ENCODE results near the gene RHOF. TPM values are rescaled to one million over a fixed set of nuclear protein-coding genes. Genes with fewer than 3 reads are reported as not detected.

Gene RHOF
- total and polyA plus RNA-seq, 2 of the 13 experiments (the other 11 are each of a cell fraction or from before 2014, with no cell fraction given): 14.6 to 32.2 TPM

DNA sequence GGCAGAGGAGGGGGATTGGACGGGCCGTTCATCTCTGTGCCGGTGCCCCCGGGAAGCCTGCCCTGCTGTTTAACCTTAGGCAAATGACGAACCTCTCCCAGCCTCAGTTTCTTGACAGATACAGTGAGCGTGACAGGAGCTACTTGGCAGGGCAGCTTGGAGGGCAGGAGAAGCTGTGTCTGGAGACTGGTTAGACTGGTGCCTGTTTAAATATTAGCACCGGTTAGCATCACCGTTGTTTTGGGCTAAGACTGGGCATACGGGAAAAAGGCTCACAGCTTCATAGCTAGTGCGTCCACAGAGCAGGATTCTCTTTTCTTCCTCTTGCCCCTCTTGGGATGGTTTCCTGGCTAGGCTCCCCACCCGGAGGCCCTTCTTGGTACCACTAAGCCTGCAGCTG, 38.7 kb downstream of the RHOF start:
- FAIRE-seq (no peak), DNase-seq (ENCODE audit: low spot score) (no peak), ATAC-seq (no peak)
- Histone ChIP-seq H3K4me3 (replicated peaks in 1 of 3; ENCODE audit: insufficient read depth in 1 of 3, low read depth in 2 of 3, low read length in 3 of 3) (no peak overlapping the region), H3K4me1 (ENCODE audit: insufficient read depth, low read length) (peaks cover 29% of the 10 kb centered on the region), H3K4me2 (ENCODE audit: low read depth, low read length) (no peak overlapping the region), H2AFZ (ENCODE audit: low read length) (no peak overlapping the region), H3K27me3 (ENCODE audit: control insufficient read depth in 1 of 2, insufficient read depth in 2 of 2, low read length in 2 of 2) (no peaks in the 10 kb centered on the region), H3K79me2 (ENCODE audit: insufficient read depth, low read length) (no peaks in the 10 kb centered on the region), H3K27ac (ENCODE audit: extremely low read length, insufficient read depth, low read length) (no peak overlapping the region), H4K20me1 (ENCODE audit: insufficient read depth, low read length) (no peaks in the 10 kb centered on the region), H3K9me3 (ENCODE audit: low read length) (no peaks in the 10 kb centered on the region), H3K9ac (ENCODE audit: insufficient read depth, low read depth, low read length) (no peak overlapping the region), H3K36me3 (replicated peaks in 1 of 2; ENCODE audit: control insufficient read depth in 1 of 2, insufficient read depth in 2 of 2, low read length in 2 of 2) (peaks cover 3 to 12% of the 10 kb centered on the region in 2 experiments; a peak in 3 of 5 replicates)
- no TSS peak for BruUV-seq (replicated peaks)
- intact Hi-C loops (cut with micrococcal nuclease; ENCODE audit: unreplicated experiment): no loop called here
- POLR2A ChIA-PET: no interaction called here
- in situ Hi-C loops (cut with HindIII; ENCODE audit: extremely low pct_ligation_motif_present, low pct_unique_long_range_greater_than_20kb): no loop called here
- WGBS (ENCODE audit: low lambda C conversion rate): 95% methylated on average over 11 of the region's 11 CpGs
- TF ChIP-seq RFXANK (CRISPR knock-in tag; IDR thresholded peaks at IDR 0.05): no peak
- no peak for TF ChIP-seq CEBPB (IDR thresholded peaks at IDR 0.05; ENCODE audit: borderline replicate concordance, low read depth, low read length)
- CTCF ChIA-PET (ENCODE audit: low intra/inter-chr PET ratio, low total read pairs): no interaction called here

- no peak for ATAC-seq
- H3K36me3 ChIP-seq (replicated peaks in 1 of 2; ENCODE audit: control insufficient read depth in 1 of 2, insufficient read depth in 2 of 2, low read length in 2 of 2): peaks cover 3 to 12% of the 10 kb centered on the region in 2 experiments; a peak in 3 of 5 replicates
Measured at GRCh38 chr12:121753844-121754264, 39.6 kb downstream of the RHOF start.

More at GRCh38 chr12:121753844-121754264, 39.6 kb downstream of the RHOF start:
- no peak for TF ChIP-seq SP4 (CRISPR knock-in tag; IDR thresholded peaks at IDR 0.05)
- TF ChIP-seq ZNF580 (CRISPR knock-in tag; IDR thresholded peaks at IDR 0.05; ENCODE audit: borderline replicate concordance, low read depth): no peak
- peak; percentile 98 for TF ChIP-seq HNRNPL (IDR thresholded peaks at IDR 0.05; ENCODE audit: low read depth, low read length)
- Histone ChIP-seq H3K79me2 (ENCODE audit: insufficient read depth, low read length) (no peaks in the 10 kb centered on the region), H3K4me2 (ENCODE audit: low read depth, low read length) (no peak overlapping the region), H2AFZ (ENCODE audit: low read length) (no peak overlapping the region), H3K9me3 (ENCODE audit: low read length) (no peaks in the 10 kb centered on the region), H3K9ac (ENCODE audit: insufficient read depth, low read depth, low read length) (no peak overlapping the region), H3K4me3 (replicated peaks in 1 of 3; ENCODE audit: insufficient read depth in 1 of 3, low read depth in 2 of 3, low read length in 3 of 3) (no peak overlapping the region), H3K27me3 (ENCODE audit: control insufficient read depth in 1 of 2, insufficient read depth in 2 of 2, low read length in 2 of 2) (no peaks in the 10 kb centered on the region), H3K4me1 (ENCODE audit: insufficient read depth, low read length) (peaks cover 39% of the 10 kb centered on the region), H3K27ac (ENCODE audit: extremely low read length, insufficient read depth, low read length) (no peak overlapping the region), H4K20me1 (ENCODE audit: insufficient read depth, low read length) (no peaks in the 10 kb centered on the region)
- intact Hi-C loops (cut with micrococcal nuclease; ENCODE audit: unreplicated experiment) (no loop called here), in situ Hi-C loops (cut with HindIII; ENCODE audit: extremely low pct_ligation_motif_present, low pct_unique_long_range_greater_than_20kb) (no loop called here)
- CTCF ChIA-PET (ENCODE audit: low intra/inter-chr PET ratio, low total read pairs): no interaction called here
- DNase-seq (ENCODE audit: low spot score) (no peak), FAIRE-seq (no peak)
- BruUV-seq (replicated peaks): no TSS peak
- WGBS (ENCODE audit: low lambda C conversion rate): 73% methylated on average over 3 of the region's 12 CpGs
- POLR2A ChIA-PET: no interaction called here

Measured in HepG2 (cell line).